Measurements from ENCODE around the gene GTF2A1L.
"Not testable (repeated sequence)": the region's sequence is repeated elsewhere in the genome, so short reads cannot be mapped to it uniquely, and the experiment has no call there.

DNA sequence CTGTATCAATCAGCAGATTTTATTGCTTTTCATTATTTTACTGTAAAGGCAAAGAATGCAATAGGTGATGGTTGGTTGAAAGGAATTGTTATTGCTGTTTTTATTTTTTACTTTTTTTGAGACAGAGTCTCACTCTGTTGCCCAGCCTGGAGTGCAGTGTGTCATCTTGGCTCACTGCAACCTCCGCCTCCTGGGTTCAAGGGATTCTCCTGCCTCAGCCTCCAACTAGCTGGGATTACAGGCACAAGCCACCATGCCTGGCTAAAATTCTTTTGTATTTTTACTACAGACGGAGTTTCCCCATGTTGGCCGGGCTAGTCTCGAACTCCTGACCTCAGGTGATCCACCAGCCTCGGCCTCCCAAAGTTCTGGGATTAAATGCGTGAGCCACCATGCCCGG lies 20.9 kb upstream of the GTF2A1L start:
- not testable (repeated sequence) for TF ChIP-seq EZH2 (IDR thresholded peaks at IDR 0.05); POLR2AphosphoS5 (IDR thresholded peaks at IDR 0.05; ENCODE audit: borderline replicate concordance, low read depth, low read length); FOXP2 (optimal IDR thresholded peaks at IDR 0.05; ENCODE audit: control extremely low read depth, extremely low read length, insufficient read depth)

Measured in SK-N-MC (cell line).